ENCODE results near the gene DUSP11. TPM values are rescaled to one million over a fixed set of nuclear protein-coding genes. Genes with fewer than 3 reads are reported as not detected.

DUSP11 gene
- total and polyA plus RNA-seq, 9 of the 15 experiments (the other 6 are each of a cell fraction or from before 2014, with no cell fraction given), result 20.7 to 79.8 (median 29.3) TPM

DNA sequence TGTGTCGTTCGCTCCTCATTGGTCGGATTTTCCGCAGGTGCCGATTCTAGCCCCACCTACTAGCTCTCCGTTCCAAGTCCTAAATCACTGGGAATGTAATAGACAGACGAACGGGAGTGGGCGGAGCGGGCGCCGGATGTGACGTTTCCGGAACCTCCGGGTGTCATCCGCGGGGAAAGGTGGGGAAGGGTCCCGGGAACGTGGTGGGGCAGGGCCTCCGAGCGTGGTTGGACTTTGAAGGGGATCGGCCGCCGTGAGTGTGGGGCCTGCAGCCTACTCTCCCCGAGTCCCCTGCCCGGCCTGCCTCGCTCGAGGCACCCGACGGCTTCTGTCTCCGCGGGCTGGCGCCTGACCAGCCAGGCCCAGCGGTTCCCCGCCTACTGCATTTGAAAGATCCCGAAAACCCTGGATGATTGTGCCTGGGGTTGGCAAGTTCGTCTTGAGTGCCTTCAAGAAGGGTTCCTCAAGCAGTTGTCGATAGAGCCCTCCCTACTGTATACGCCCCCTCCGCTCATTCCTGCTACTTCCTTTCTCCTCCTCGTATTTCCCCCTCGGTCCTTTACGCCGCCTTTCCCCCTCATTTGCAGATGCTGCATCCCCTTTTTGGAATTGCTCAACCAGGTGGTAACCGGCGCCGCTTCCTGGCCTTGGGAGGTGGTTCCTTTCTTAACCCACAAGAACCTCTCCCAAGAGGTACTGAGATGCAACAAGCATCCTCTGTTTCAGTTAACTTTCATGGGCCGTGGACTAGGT, 49.1 kb upstream of the DUSP11 start, which contains the start of gene STAMBP (continued):
- TF ChIP-seq, protein P1, sequence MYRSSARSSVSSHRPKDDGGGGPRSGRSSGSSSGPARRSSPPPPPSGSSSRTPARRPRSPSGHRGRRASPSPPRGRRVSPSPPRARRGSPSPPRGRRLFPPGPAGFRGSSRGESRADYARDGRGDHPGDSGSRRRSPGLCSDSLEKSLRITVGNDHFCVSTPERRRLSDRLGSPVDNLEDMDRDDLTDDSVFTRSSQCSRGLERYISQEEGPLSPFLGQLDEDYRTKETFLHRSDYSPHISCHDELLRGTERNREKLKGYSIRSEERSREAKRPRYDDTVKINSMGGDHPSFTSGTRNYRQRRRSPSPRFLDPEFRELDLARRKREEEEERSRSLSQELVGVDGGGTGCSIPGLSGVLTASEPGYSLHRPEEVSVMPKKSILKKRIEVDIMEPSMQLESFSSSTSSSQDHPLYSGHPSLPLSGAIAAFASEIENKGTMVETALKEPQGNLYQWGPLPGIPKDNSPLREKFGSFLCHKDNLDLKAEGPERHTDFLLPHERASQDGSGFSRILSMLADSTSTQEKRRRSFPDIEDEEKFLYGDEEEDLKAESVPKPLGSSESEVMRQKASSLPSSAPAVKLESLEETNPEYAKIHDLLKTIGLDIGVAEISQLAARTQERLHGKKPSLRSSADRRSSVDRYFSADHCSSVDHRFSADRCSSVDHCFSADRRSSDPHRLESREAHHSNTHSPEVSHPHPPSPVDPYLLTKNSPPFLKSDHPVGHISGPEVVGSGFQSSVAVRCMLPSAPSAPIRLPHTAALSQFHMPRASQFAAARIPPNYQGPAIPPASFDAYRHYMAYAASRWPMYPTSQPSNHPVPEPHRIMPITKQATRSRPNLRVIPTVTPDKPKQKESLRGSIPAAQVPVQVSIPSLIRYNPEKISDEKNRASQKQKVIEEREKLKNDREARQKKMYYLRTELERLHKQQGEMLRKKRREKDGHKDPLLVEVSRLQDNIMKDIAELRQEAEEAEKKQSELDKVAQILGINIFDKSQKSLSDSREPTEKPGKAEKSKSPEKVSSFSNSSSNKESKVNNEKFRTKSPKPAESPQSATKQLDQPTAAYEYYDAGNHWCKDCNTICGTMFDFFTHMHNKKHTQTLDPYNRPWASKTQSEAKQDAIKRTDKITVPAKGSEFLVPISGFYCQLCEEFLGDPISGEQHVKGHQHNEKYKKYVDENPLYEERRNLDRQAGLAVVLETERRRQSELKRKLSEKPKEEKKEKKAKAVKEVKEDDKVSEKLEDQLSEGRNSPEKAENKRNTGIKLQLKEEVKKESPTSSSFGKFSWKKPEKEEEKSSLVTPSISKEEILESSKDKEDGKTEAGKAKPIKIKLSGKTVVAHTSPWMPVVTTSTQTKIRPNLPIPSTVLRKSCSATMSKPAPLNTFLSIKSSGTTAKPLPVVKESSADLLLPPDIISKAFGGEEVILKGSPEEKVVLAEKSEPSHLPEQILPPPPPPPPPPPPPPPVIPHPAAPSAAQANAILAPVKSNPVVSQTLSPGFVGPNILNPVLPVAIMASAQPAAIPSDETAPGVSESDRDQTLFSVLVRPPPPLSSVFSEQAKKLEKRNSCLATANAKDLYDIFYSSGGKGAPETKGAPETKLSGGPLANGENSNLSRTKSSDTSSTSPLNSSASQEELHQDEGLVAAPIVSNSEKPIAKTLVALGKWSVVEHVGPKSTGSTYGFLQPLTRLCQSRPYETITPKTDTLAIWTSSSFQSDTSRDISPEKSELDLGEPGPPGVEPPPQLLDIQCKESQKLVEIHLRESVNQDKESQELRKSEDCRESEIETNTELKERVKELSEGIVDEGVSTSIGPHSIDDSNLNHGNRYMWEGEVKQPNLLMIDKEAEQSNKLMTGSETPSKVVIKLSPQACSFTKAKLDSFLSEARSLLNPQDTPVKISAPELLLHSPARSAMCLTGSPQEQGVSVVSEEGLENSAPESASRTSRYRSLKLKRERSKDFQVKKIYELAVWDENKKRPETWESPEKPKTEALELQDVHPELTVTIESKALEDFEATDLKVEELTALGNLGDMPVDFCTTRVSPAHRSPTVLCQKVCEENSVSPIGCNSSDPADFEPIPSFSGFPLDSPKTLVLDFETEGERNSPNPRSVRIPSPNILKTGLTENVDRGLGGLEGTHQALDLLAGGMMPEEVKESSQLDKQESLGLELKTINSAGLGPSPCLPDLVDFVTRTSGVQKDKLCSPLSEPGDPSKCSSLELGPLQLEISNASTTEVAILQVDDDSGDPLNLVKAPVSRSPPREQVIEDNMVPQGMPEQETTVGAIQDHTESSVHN (IDR thresholded peaks at IDR 0.05; ENCODE audit: borderline replicate concordance in 1 of 2, low read depth in 1 of 2), result peak in 1 of 2 experiments; percentile 47; a peak in 1 of 4 replicates
- TF ChIP-seq, protein P2, sequence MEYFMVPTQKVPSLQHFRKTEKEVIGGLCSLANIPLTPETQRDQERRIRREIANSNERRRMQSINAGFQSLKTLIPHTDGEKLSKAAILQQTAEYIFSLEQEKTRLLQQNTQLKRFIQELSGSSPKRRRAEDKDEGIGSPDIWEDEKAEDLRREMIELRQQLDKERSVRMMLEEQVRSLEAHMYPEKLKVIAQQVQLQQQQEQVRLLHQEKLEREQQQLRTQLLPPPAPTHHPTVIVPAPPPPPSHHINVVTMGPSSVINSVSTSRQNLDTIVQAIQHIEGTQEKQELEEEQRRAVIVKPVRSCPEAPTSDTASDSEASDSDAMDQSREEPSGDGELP (CRISPR knock-in tag; IDR thresholded peaks at IDR 0.05; ENCODE audit: borderline replicate concordance), result peak; percentile 21; the same call in 1 of the 2 replicates
- TF ChIP-seq MEIS2 (IDR thresholded peaks at IDR 0.05; ENCODE audit: partially characterized antibody) (peak; percentile 99), RBM15 (IDR thresholded peaks at IDR 0.05; ENCODE audit: insufficient read depth, low read length) (no peak), MAZ (CRISPR knock-in tag; conservative IDR thresholded peaks at IDR 0.05 in 1 of 2, IDR thresholded peaks at IDR 0.05 in 1 of 2) (peak; percentile 15 to 45; a peak in 2 of 4 replicates), POLR3G (IDR thresholded peaks at IDR 0.05; ENCODE audit: extremely low read depth, insufficient read length, insufficient replicate concordance) (no peak), BACH1 (tag; IDR thresholded peaks at IDR 0.05) (peak; percentile 12; the same call in 1 of the 2 replicates), SLC30A9 (CRISPR knock-in tag; IDR thresholded peaks at IDR 0.05) (no peak), CEBPG (CRISPR knock-in tag; IDR thresholded peaks at IDR 0.05) (no peak), CEBPG (tag; conservative IDR thresholded peaks at IDR 0.05 in 1 of 2, IDR thresholded peaks at IDR 0.05 in 1 of 2) (peak; percentile 14 to 43; a peak in 1 of 4 replicates)
- TF ChIP-seq, protein P3, sequence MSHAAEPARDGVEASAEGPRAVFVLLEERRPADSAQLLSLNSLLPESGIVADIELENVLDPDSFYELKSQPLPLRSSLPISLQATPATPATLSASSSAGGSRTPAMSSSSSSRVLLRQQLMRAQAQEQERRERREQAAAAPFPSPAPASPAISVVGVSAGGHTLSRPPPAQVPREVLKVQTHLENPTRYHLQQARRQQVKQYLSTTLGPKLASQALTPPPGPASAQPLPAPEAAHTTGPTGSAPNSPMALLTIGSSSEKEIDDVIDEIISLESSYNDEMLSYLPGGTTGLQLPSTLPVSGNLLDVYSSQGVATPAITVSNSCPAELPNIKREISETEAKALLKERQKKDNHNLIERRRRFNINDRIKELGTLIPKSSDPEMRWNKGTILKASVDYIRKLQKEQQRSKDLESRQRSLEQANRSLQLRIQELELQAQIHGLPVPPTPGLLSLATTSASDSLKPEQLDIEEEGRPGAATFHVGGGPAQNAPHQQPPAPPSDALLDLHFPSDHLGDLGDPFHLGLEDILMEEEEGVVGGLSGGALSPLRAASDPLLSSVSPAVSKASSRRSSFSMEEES (CRISPR knock-in tag; IDR thresholded peaks at IDR 0.05), result no peak
- TF ChIP-seq, protein P4, sequence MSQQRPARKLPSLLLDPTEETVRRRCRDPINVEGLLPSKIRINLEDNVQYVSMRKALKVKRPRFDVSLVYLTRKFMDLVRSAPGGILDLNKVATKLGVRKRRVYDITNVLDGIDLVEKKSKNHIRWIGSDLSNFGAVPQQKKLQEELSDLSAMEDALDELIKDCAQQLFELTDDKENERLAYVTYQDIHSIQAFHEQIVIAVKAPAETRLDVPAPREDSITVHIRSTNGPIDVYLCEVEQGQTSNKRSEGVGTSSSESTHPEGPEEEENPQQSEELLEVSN (IDR thresholded peaks at IDR 0.05; ENCODE audit: borderline replicate concordance in 1 of 2, extremely low read depth in 1 of 2, insufficient read depth in 1 of 2, insufficient read length in 1 of 2, low read depth in 1 of 2, low read length in 1 of 2, poor library complexity in 1 of 2, severe bottlenecking in 1 of 2), result peak; percentile 37 to 47
